Mesenchymal stem cell (in vitro differentiated cells and primary cell): ENCODE data around the gene TMEM109.

Experiments used
- DNase-seq: peaks from one replicate; pipeline ENCODE4 v3.0.0-alpha.2; 2013
- H2AFZ ChIP-seq: one replicate; pipeline ENCODE4 v1.6.1; 2013; ENCODE audit warnings: low read depth, mild to moderate bottlenecking, control low read depth, inconsistent platforms, low read length, moderate library complexity
- H2AK5ac ChIP-seq: 2 replicates; pipeline ENCODE4 v1.6.1; 2013; ENCODE audit warnings: low read length, moderate library complexity, mild to moderate bottlenecking, inconsistent platforms; ENCODE audit not compliant: severe bottlenecking
- H2BK120ac ChIP-seq: one replicate; pipeline ENCODE4 v1.6.1; 2013; ENCODE audit warnings: low read depth, mild to moderate bottlenecking, inconsistent platforms, low read length, moderate library complexity
- H2BK12ac ChIP-seq, 2 experiments: one replicate each; pipeline ENCODE4 v1.6.1; 2013; ENCODE audit warnings: inconsistent platforms in 2 of 2, low read length in 2 of 2, mild to moderate bottlenecking in 2 of 2, moderate library complexity in 2 of 2, control low read depth in 1 of 2
- H2BK15ac ChIP-seq: one replicate; pipeline ENCODE4 v1.6.1; 2013; ENCODE audit warnings: mild to moderate bottlenecking, low read depth, inconsistent platforms; ENCODE audit not compliant: poor library complexity, severe bottlenecking
- H2BK5ac ChIP-seq: 2 replicates; pipeline ENCODE4 v1.6.1; 2013; ENCODE audit warnings: low read depth, mild to moderate bottlenecking, low read length, control low read depth, inconsistent platforms; ENCODE audit not compliant: poor library complexity, severe bottlenecking
- H3K14ac ChIP-seq, 2 experiments: one replicate each; pipeline ENCODE4 v1.6.1; 2013; ENCODE audit warnings: inconsistent platforms in 2 of 2, low read length in 2 of 2, control low read depth in 1 of 2, mild to moderate bottlenecking in 1 of 2, moderate library complexity in 1 of 2
- H3K18ac ChIP-seq, 2 experiments: one replicate each; pipeline ENCODE4 v1.6.1; 2013; ENCODE audit warnings: inconsistent platforms in 2 of 2, low read length in 2 of 2, control low read depth in 1 of 2, low read depth in 1 of 2, mild to moderate bottlenecking in 1 of 2
- H3K23ac ChIP-seq, 2 experiments: one replicate each; pipeline ENCODE4 v1.6.1; 2013; ENCODE audit warnings: inconsistent platforms in 2 of 2, low read length in 2 of 2, mild to moderate bottlenecking in 2 of 2, moderate library complexity in 2 of 2, control low read depth in 1 of 2
- H3K27ac ChIP-seq: 2 replicates; pipeline ENCODE4 v1.5.1; 2013; ENCODE audit warnings: mild to moderate bottlenecking, moderate library complexity, low read length, control low read depth, inconsistent platforms; ENCODE audit not compliant: poor library complexity, severe bottlenecking
- H3K27me3 ChIP-seq, 2 experiments: 2 replicates each; pipeline versions ENCODE4 v1.6.1 to v1.7.0; 2013; ENCODE audit warnings: low read length in 2 of 2, mild to moderate bottlenecking in 2 of 2, moderate library complexity in 2 of 2, control low read depth in 1 of 2, inconsistent platforms in 1 of 2; ENCODE audit not compliant: control insufficient read depth in 1 of 2, insufficient read depth in 1 of 2
- H3K36me3 ChIP-seq, 2 experiments: 2 replicates each; pipeline versions ENCODE4 v1.6.1 to v1.7.0; 2013; ENCODE audit warnings: low read length in 2 of 2, control low read depth in 1 of 2, inconsistent platforms in 1 of 2, low read depth in 1 of 2, mild to moderate bottlenecking in 1 of 2; ENCODE audit not compliant: insufficient read depth in 2 of 2, control insufficient read depth in 1 of 2
- H3K4ac ChIP-seq, 2 experiments: one replicate each; pipeline ENCODE4 v1.6.1; 2013; ENCODE audit warnings: inconsistent platforms in 2 of 2, low read length in 2 of 2, mild to moderate bottlenecking in 2 of 2, moderate library complexity in 2 of 2, control low read depth in 1 of 2, low read depth in 1 of 2
- H3K4me1 ChIP-seq: 2 replicates; pipeline ENCODE4 v1.6.1; 2013; ENCODE audit warnings: low read depth, low read length, control low read depth; ENCODE audit not compliant: control insufficient read depth, insufficient read depth
- H3K4me2 ChIP-seq: 2 replicates; pipeline ENCODE4 v1.6.1; 2013; ENCODE audit warnings: low read length, mild to moderate bottlenecking, inconsistent platforms; ENCODE audit not compliant: poor library complexity, severe bottlenecking
- H3K4me3 ChIP-seq, 2 experiments: 2 replicates each; pipeline versions ENCODE4 v1.5.1 to v1.7.0; 2013; ENCODE audit warnings: low read length in 2 of 2, mild to moderate bottlenecking in 2 of 2, control low read depth in 1 of 2, low read depth in 1 of 2; ENCODE audit not compliant: insufficient read depth in 1 of 2
- H3K79me1 ChIP-seq: replicated peaks from 2 replicates; pipeline ENCODE4 v1.6.1; 2013; ENCODE audit warnings: mild to moderate bottlenecking, control low read depth, low read length, inconsistent platforms; ENCODE audit not compliant: poor library complexity, severe bottlenecking
- H3K9ac ChIP-seq: 2 replicates; pipeline ENCODE4 v1.7.0; 2013; ENCODE audit warnings: mild to moderate bottlenecking, low read length, moderate library complexity
- H3K9me3 ChIP-seq: 2 replicates; pipeline ENCODE4 v1.7.0; 2013; ENCODE audit warnings: mild to moderate bottlenecking, low read length; ENCODE audit not compliant: control insufficient read depth
- H4K8ac ChIP-seq: one replicate; pipeline ENCODE4 v1.6.1; 2013; ENCODE audit warnings: inconsistent platforms, mild to moderate bottlenecking, low read length, moderate library complexity
- H4K91ac ChIP-seq: one replicate; pipeline ENCODE4 v1.6.1; 2013; ENCODE audit warnings: mild to moderate bottlenecking, low read length, inconsistent platforms
- WGBS: methylation state at CpG from one replicate; pipeline ENCODE4 v1.1.7; 2013; ENCODE audit warnings: mixed read lengths; 5-methylcytosine and 5-hydroxymethylcytosine counted together

TMEM109 gene

GRCh38 chr11:60879971-60880588 lies 33.9 kb upstream of the TMEM109 start:
- Histone ChIP-seq H3K36me3 (peaks cover 6 to 15% of the 10 kb centered on the region in 2 experiments), H3K4me1 (no peaks in the 10 kb centered on the region), H3K23ac (no peak overlapping the region), H3K14ac (no peak overlapping the region), H3K9me3 (no peaks in the 10 kb centered on the region), H3K18ac (no peak overlapping the region), H3K4me3 (no peak overlapping the region), H3K27me3 (no peaks in the 10 kb centered on the region), H2BK15ac (no peak overlapping the region), H2AFZ (no peak overlapping the region), H4K8ac (no peak overlapping the region), H3K79me1 (no peaks in the 10 kb centered on the region), H2AK5ac (no peak overlapping the region), H3K27ac (no peak overlapping the region), H3K4ac (no peak overlapping the region), H2BK12ac (no peak overlapping the region), H3K9ac (no peak overlapping the region), H2BK5ac (no peak overlapping the region), H2BK120ac (no peak overlapping the region), H4K91ac (no peak overlapping the region), H3K4me2 (no peak overlapping the region)
- DNase-seq, result no peak
- 97% methylated on average over 4 of the region's 5 CpGs for WGBS

GRCh38 chr11:60880643-60881282 lies 33.2 kb upstream of the TMEM109 start:
- H2BK5ac ChIP-seq, result no peak overlapping the region

GRCh38 chr11:60887556-60887955 lies 26.4 kb upstream of the TMEM109 start:
- H3K23ac ChIP-seq, result no peak overlapping the region
- 76% methylated on average over 5 of the region's 5 CpGs for WGBS
- H2AK5ac ChIP-seq, result no peak overlapping the region
- peaks cover 4% of the 10 kb centered on the region for H3K4me1 ChIP-seq
- H3K79me1 ChIP-seq, result peaks cover 3% of the 10 kb centered on the region
- no peak overlapping the region for H3K9ac ChIP-seq
- H4K8ac ChIP-seq, result no peak overlapping the region
- no peak overlapping the region for H2BK5ac ChIP-seq
- H2AFZ ChIP-seq, result no peak overlapping the region
- H3K27me3 ChIP-seq, result no peaks in the 10 kb centered on the region
- no peak overlapping the region for H3K4ac ChIP-seq
- H3K4me2 ChIP-seq, result no peak overlapping the region
- no peak overlapping the region for H4K91ac ChIP-seq
- H2BK12ac ChIP-seq, result no peak overlapping the region
- H3K4me3 ChIP-seq, result no peak overlapping the region
- no peaks in the 10 kb centered on the region for H3K9me3 ChIP-seq
- H2BK15ac ChIP-seq, result no peak overlapping the region
- no peak overlapping the region for H2BK120ac ChIP-seq
- no peak overlapping the region for H3K14ac ChIP-seq
- no peak overlapping the region for H3K18ac ChIP-seq
- peaks cover 19 to 25% of the 10 kb centered on the region in 2 experiments for H3K36me3 ChIP-seq
- DNase-seq, result peak; percentile 63
- no peak overlapping the region for H3K27ac ChIP-seq

More at GRCh38 chr11:60880643-60881282, 33.2 kb upstream of the TMEM109 start:
- Histone ChIP-seq H2AK5ac (no peak overlapping the region), H2AFZ (no peak overlapping the region), H2BK12ac (no peak overlapping the region), H3K4ac (no peak overlapping the region), H3K9ac (no peak overlapping the region), H2BK120ac (no peak overlapping the region), H4K91ac (no peak overlapping the region), H3K4me1 (no peaks in the 10 kb centered on the region), H3K27ac (no peak overlapping the region), H3K18ac (no peak overlapping the region), H3K27me3 (no peaks in the 10 kb centered on the region), H4K8ac (no peak overlapping the region), H3K14ac (no peak overlapping the region), H3K36me3 (peaks cover 3 to 15% of the 10 kb centered on the region in 2 experiments), H3K23ac (no peak overlapping the region), H3K79me1 (no peaks in the 10 kb centered on the region), H3K4me2 (no peak overlapping the region), H3K9me3 (no peaks in the 10 kb centered on the region), H2BK15ac (no peak overlapping the region), H3K4me3 (no peak overlapping the region)
- no peak for DNase-seq
- 97% methylated on average over 8 of the region's 8 CpGs for WGBS

- 85% methylated on average over 6 of the region's 6 CpGs for WGBS
- no peak for DNase-seq
- H2AK5ac ChIP-seq, result no peak overlapping the region
Measured at GRCh38 chr11:60889869-60890311, 24.1 kb upstream of the TMEM109 start.

More at GRCh38 chr11:60889869-60890311, 24.1 kb upstream of the TMEM109 start:
- H3K36me3 ChIP-seq, result peaks cover 23 to 46% of the 10 kb centered on the region in 2 experiments
- no peaks in the 10 kb centered on the region for H3K9me3 ChIP-seq
- peak overlapping the region in 1 of 2 experiments; percentile 59 for H3K14ac ChIP-seq
- H3K4me3 ChIP-seq, result no peak overlapping the region
- H4K8ac ChIP-seq, result no peak overlapping the region
- H2BK12ac ChIP-seq, result no peak overlapping the region
- no peak overlapping the region for H3K27ac ChIP-seq
- H3K4me2 ChIP-seq, result no peak overlapping the region
- no peak overlapping the region for H3K4ac ChIP-seq
- no peaks in the 10 kb centered on the region for H3K27me3 ChIP-seq
- H2BK120ac ChIP-seq, result no peak overlapping the region
- H3K9ac ChIP-seq, result no peak overlapping the region
- no peak overlapping the region for H2AFZ ChIP-seq
- no peak overlapping the region for H4K91ac ChIP-seq
- no peak overlapping the region for H3K23ac ChIP-seq
- no peak overlapping the region for H2BK15ac ChIP-seq
- peaks cover 4% of the 10 kb centered on the region for H3K4me1 ChIP-seq
- peaks cover 8% of the 10 kb centered on the region for H3K79me1 ChIP-seq
- no peak overlapping the region for H3K18ac ChIP-seq
- no peak overlapping the region for H2BK5ac ChIP-seq
